Thoracic aorta (tissue), 2 donors: ENCODE measurements around the gene TRMU. TPM values are rescaled to one million over a fixed set of nuclear protein-coding genes. Genes with fewer than 3 reads are reported as not detected.

ENCODE experiments used
- ATAC-seq: fragments of 150-250 bp; one replicate; pipeline ENCODE4 v1.8.0; 2017; ENCODE audit warnings: low read depth; ENCODE audit not compliant: insufficient number of reproducible peaks, low FRiP score
- DNase-seq: peaks from one replicate; pipeline ENCODE4 v3.0.0-alpha.2; 2020; ENCODE audit warnings: low spot score
- H3K27ac ChIP-seq, 2 donors: fragments of 200-600 bp; sonication (generic); 1 replicate in 1 of 2; 2 replicates in 1 of 2; pipeline ENCODE4 v1.5.1; 2016; ENCODE audit warnings: mild to moderate bottlenecking in 2 of 2, moderate library complexity in 2 of 2
- H3K27me3 ChIP-seq: fragments of 200-600 bp; sonication (generic); replicated peaks from 2 replicates; pipeline ENCODE4 v1.6.0; 2016; ENCODE audit warnings: mild to moderate bottlenecking; ENCODE audit not compliant: insufficient read depth
- H3K36me3 ChIP-seq: fragments of 200-600 bp; sonication (generic); one replicate; pipeline ENCODE4 v1.5.1; 2016
- H3K4me1 ChIP-seq, 2 donors: fragments of 200-600 bp; sonication (generic); 1 replicate in 1 of 2; 2 replicates in 1 of 2; pipeline versions ENCODE4 v1.5.1 to v1.6.0; 2016; ENCODE audit warnings: low read depth in 2 of 2, mild to moderate bottlenecking in 1 of 2; ENCODE audit not compliant: control insufficient read depth in 1 of 2
- H3K4me3 ChIP-seq: fragments of 200-600 bp; sonication (generic); 2 replicates; pipeline ENCODE4 v1.5.1; 2016; ENCODE audit warnings: mild to moderate bottlenecking
- H3K9me3 ChIP-seq: fragments of 200-600 bp; sonication (generic); 2 replicates; pipeline ENCODE4 v1.5.1; 2016
- total RNA-seq, 2 donors: library from RNA; depleted of rRNA; stranded (reverse); fragments of >200 nt; gene quantifications; one replicate each; pipeline versions ENCODE4 v1.1.0 to v1.2.3, GENCODE V29; 2016
- TF ChIP-seq, protein P1 (sequence below): fragments of 200-600 bp; sonication (generic); IDR thresholded peaks from one replicate; pipeline ENCODE4 v1.5.1; 2019; ENCODE audit warnings: antibody characterized with exemption

Gene TRMU
- total RNA-seq, 2 donors from 2014 or later, result 30.2 to 45.4 TPM

DNA sequence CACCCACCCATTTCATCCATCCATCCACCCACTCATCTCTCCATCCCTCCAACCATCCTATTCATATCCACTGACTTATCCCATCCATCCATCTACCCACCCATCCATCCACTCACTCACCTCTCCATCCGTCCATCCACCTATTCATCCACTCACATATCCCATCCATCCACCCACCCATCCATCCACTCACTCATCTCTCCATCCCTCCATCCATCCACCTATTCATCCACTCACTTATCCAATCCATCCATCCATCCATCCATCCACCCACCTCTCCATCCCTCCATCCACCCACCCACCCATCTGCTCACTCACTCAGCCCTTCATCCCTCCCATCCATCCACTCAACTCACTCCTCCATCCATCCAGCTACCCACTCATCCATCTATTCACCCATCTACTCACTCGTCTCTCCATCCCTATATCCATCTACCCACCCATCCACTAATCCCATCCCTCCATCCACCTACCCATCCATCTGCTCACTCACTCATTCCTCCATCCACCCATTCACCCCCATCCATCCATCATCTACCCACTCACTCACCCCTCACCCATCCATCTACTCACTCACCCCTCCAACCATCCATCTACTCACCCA is 36.2 kb downstream of the TRMU start:
- no peaks in the 10 kb centered on the region for H3K36me3 ChIP-seq
- H3K4me3 ChIP-seq, result no peak overlapping the region
- H3K27ac ChIP-seq, result no peak overlapping the region
- TF ChIP-seq, protein P1, sequence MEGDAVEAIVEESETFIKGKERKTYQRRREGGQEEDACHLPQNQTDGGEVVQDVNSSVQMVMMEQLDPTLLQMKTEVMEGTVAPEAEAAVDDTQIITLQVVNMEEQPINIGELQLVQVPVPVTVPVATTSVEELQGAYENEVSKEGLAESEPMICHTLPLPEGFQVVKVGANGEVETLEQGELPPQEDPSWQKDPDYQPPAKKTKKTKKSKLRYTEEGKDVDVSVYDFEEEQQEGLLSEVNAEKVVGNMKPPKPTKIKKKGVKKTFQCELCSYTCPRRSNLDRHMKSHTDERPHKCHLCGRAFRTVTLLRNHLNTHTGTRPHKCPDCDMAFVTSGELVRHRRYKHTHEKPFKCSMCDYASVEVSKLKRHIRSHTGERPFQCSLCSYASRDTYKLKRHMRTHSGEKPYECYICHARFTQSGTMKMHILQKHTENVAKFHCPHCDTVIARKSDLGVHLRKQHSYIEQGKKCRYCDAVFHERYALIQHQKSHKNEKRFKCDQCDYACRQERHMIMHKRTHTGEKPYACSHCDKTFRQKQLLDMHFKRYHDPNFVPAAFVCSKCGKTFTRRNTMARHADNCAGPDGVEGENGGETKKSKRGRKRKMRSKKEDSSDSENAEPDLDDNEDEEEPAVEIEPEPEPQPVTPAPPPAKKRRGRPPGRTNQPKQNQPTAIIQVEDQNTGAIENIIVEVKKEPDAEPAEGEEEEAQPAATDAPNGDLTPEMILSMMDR, result no peak
- H3K9me3 ChIP-seq, result peaks cover 5% of the 10 kb centered on the region
- H3K4me1 ChIP-seq, result no peaks in the 10 kb centered on the region
- ATAC-seq (no peak), DNase-seq (no peak)
- no peaks in the 10 kb centered on the region for H3K27me3 ChIP-seq

DNA sequence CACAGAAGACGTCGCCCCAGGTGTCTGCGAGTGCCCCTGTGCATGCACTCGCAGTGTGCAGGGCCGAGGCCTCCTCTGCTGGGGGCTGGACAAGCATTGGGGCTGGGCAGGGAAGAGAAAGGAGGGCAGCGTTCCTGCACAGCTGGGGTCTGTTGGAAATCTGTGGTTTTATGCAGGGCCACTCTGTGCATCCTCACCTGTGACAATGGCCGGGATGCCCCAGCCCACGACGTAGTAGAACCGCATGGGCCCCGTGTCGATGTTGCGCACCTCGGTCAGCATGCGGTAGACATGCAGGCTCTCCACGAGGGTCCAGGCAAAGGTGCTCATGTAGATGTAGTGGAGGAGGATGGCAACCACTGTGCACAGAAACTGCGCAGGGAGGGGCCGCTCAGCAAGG is 37.2 kb downstream of the TRMU start:
- Histone ChIP-seq H3K36me3 (no peaks in the 10 kb centered on the region), H3K4me3 (no peak overlapping the region), H3K27me3 (no peaks in the 10 kb centered on the region), H3K4me1 (no peaks in the 10 kb centered on the region), H3K27ac (no peak overlapping the region), H3K9me3 (peaks cover 5% of the 10 kb centered on the region)
- no peak for ATAC-seq
- TF ChIP-seq, protein P1, result no peak
- DNase-seq, result no peak

DNA sequence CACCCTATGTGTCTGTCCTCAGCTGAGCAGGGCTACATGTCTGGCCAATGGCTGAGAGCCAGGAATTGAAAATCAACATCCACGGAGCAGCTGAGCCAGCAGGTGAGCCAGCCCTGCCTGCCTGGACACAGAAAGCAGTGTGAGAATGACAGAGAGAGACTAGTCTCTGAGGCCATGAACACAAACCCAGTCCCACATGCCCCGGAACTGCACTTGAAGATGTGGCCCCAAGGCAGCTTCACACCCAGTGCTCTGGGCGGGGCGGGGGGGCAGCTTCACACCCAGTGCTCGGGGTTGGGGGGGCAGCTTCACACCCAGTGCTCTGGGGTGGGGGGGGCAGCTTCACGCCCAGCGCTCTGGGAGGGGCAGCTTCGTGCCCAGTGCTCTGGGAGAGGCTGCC is 37.6 kb downstream of the TRMU start:
- no peak for DNase-seq
- H3K27ac ChIP-seq, result no peak overlapping the region
- H3K4me1 ChIP-seq, result no peaks in the 10 kb centered on the region
- peaks cover 5% of the 10 kb centered on the region for H3K9me3 ChIP-seq
- no peaks in the 10 kb centered on the region for H3K36me3 ChIP-seq
- H3K27me3 ChIP-seq, result no peaks in the 10 kb centered on the region
- TF ChIP-seq, protein P1, result no peak
- H3K4me3 ChIP-seq, result no peak overlapping the region
- ATAC-seq, result no peak

DNA sequence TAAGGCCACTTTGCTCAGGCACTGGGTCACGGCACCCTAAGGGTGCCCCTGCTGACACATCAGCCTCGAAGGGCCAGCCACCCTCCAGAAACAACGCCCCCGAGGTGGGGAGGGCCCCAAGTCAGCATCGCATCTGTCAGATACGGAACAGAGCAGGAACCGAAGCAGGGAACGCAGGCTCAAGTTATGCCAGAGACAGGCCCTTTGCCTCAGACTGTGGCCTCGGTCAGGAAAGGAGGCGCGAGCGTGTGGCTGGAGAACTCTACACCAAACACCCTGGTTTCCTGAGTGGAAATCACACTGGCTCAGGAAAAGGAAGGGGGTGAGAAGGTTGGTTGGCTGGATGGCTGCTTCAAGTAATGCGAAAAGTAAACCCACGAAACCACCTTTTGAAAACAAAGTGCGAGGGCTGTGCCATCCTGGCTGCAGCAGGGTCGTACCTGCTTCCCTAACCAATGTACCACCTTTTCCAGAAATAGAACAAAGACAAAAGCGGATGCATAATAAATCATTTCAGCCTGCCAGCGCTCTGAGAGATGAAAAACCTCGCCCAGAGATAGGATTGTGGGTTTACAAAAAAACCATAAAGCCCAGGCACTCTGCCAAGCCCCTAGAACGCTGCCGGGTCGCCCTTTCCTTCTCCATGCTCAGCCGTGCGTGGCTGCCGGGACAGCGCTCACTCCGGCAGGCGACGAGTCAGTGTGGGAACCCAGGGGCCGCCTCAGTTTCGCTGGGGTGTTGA is 38.6 kb downstream of the TRMU start:
- Histone ChIP-seq H3K36me3 (no peaks in the 10 kb centered on the region), H3K27me3 (no peaks in the 10 kb centered on the region), H3K9me3 (peaks cover 5% of the 10 kb centered on the region), H3K4me3 (no peak overlapping the region), H3K4me1 (no peaks in the 10 kb centered on the region), H3K27ac (no peak overlapping the region)
- DNase-seq (no peak), ATAC-seq (no peak)
- TF ChIP-seq, protein P1, result no peak

DNA sequence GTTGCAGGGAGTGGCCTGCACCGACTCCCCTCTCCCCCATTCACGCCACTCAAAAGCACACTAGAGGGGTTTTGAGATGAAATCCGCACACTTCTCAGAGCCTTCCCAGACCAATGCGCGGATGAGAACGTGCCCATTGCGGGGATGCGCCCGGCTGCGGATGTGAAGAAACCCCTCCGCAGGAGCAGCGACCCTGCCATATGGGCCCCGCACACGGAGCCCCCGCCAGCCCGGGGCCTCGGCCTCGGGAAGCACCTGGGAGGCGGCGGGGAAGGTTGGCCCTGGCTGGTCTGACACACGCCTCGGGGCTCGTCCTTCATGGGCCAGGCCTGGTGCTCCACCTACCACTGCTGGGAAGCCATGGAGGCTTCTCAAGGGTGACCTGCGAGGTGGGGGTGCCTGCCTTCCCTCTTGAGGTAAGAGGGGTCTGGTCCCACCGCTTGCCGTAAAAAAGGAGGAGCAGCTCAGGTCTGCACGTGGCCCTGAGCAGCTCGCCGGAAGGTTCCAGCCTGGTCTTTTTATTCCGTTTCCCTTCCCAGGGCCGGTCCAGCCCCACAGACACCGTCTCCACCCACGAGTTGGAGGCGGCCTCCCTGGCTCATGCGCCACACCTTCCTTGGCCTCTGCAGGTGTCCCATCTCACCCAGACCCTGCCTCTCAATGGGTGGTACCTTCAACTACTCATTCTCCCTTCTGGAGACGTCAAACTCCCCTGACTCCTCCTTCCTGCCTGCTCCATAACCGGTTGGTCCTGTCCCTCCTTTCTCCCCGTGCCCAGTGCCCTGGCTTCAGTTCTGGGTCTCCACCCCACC is 39.4 kb downstream of the TRMU start:
- ATAC-seq (no peak), DNase-seq (no peak)
- Histone ChIP-seq H3K4me1 (no peaks in the 10 kb centered on the region), H3K36me3 (no peaks in the 10 kb centered on the region), H3K9me3 (peaks cover 5% of the 10 kb centered on the region), H3K4me3 (no peak overlapping the region), H3K27ac (no peak overlapping the region), H3K27me3 (no peaks in the 10 kb centered on the region)
- TF ChIP-seq, protein P1, result no peak
